ENCODE results near the gene PLP2. TPM values are rescaled to one million over a fixed set of nuclear protein-coding genes. Genes with fewer than 3 reads are reported as not detected.

The PLP2 gene
- total RNA-seq, 6 experiments from 2014 or later = 163 to 214 (median 178) TPM

- Mint-ChIP-seq H3K27ac (no peak overlapping the region), H3K36me3 (ENCODE audit: low read depth) (no peaks in the 10 kb centered on the region)
- no peak for DNase-seq
Observed at GRCh38 chrX:49210406-49210805, 38.7 kb downstream of the PLP2 start.

DNA sequence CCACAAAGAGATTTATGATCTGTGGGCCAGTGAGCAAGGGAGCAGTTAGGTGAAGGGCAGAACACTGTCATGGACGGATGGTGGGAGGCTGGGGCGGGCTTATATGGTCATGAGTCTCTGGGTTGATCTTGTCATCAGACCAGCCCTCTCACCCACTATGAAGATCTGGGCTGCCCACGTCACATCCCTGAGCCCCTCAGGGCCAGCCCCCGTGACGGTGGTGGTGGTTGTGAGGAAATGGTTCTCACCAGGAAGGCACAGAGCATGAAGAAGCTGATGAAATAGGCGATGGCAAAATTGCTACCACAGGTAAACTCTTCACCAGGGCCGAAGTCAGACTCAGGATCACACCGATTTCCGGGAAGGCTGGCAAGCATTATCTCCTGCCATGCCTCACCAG is 39.4 kb downstream of the PLP2 start:
- Mint-ChIP-seq H3K27me3 (ENCODE audit: insufficient read depth) (peaks cover 17% of the 10 kb centered on the region), H3K27ac (no peak overlapping the region), H3K36me3 (ENCODE audit: low read depth) (no peaks in the 10 kb centered on the region), H3K4me3 (no peak overlapping the region), H3K9me3 (no peaks in the 10 kb centered on the region), H3K4me1 (ENCODE audit: low read depth) (no peaks in the 10 kb centered on the region)
- no peak for TF ChIP-seq CTCF (IDR thresholded peaks at IDR 0.05)
- no peak for DNase-seq

More at GRCh38 chrX:49210406-49210805, 38.7 kb downstream of the PLP2 start:
- no peaks in the 10 kb centered on the region for H3K9me3 Mint-ChIP-seq
- no peak overlapping the region for H3K4me3 Mint-ChIP-seq
- peaks cover 14% of the 10 kb centered on the region for H3K27me3 Mint-ChIP-seq (ENCODE audit: insufficient read depth)
- TF ChIP-seq CTCF (IDR thresholded peaks at IDR 0.05) = no peak
- no peaks in the 10 kb centered on the region for H3K4me1 Mint-ChIP-seq (ENCODE audit: low read depth)

DNA sequence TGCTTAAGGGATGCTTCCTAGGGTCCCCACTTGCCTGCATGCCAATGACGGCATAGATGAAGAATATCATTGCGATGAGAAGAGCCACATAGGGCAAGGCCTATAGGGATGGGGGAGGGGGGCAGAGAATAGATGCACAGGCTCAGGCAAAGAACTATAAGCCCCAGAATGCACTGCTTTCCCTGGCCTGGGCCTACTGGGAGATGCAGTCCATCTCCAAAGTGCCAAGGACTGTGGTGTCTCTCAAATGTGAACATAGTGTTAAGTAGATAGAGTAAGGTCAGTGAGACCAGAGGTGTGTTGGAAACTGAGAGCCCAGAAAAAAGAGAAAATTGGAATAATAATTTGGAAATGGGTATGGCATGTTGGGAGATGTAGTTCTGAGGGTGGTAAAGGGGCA is 40.5 kb downstream of the PLP2 start:
- H3K4me1 Mint-ChIP-seq (ENCODE audit: low read depth) = no peaks in the 10 kb centered on the region

GRCh38 chrX:49212861-49213260 is 41.2 kb downstream of the PLP2 start:
- no peak overlapping the region for H3K4me3 Mint-ChIP-seq
- H3K27me3 Mint-ChIP-seq (ENCODE audit: insufficient read depth) = peaks cover 17% of the 10 kb centered on the region
- H3K36me3 Mint-ChIP-seq (ENCODE audit: low read depth) = no peaks in the 10 kb centered on the region
- TF ChIP-seq CTCF (IDR thresholded peaks at IDR 0.05) = no peak
- no peak overlapping the region for H3K27ac Mint-ChIP-seq
- no peak for DNase-seq
- no peaks in the 10 kb centered on the region for H3K9me3 Mint-ChIP-seq
- no peaks in the 10 kb centered on the region for H3K4me1 Mint-ChIP-seq (ENCODE audit: low read depth)

More for the DNA sequence above, 40.5 kb downstream of the PLP2 start:
- peaks cover 17% of the 10 kb centered on the region for H3K27me3 Mint-ChIP-seq (ENCODE audit: insufficient read depth)
- H3K9me3 Mint-ChIP-seq = no peaks in the 10 kb centered on the region
- H3K36me3 Mint-ChIP-seq (ENCODE audit: low read depth) = no peaks in the 10 kb centered on the region
- H3K27ac Mint-ChIP-seq = no peak overlapping the region
- no peak for TF ChIP-seq CTCF (IDR thresholded peaks at IDR 0.05)
- DNase-seq = no peak
- H3K4me3 Mint-ChIP-seq = no peak overlapping the region

DNA sequence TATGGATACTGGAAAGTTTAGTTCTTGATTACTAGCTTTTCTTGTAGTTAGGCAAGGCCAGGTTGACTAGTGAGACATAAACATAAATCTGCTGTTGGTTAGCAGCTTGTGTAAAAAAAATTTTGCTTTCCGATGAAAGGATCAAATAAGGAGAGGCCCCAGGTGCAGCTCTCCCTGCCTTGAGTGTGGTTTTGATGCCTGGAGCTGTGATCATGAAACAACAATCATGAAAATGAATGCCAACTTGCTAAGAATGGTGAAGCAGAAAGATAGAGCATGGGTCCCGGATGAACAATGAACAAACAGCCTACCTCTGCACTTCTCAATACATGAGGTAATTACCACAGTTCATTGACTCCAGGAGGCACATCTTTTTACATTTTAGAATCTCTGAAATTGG is 42.7 kb downstream of the PLP2 start:
- Mint-ChIP-seq H3K36me3 (ENCODE audit: low read depth) (no peaks in the 10 kb centered on the region), H3K4me1 (ENCODE audit: low read depth) (no peaks in the 10 kb centered on the region), H3K27ac (no peak overlapping the region), H3K4me3 (no peak overlapping the region), H3K27me3 (ENCODE audit: insufficient read depth) (peaks cover 18% of the 10 kb centered on the region), H3K9me3 (no peaks in the 10 kb centered on the region)
- DNase-seq = no peak
- TF ChIP-seq CTCF (IDR thresholded peaks at IDR 0.05) = no peak

GRCh38 chrX:49214996-49215526 is 43.4 kb downstream of the PLP2 start:
- H3K4me1 Mint-ChIP-seq (ENCODE audit: low read depth) = no peaks in the 10 kb centered on the region
- no peak for TF ChIP-seq CTCF (IDR thresholded peaks at IDR 0.05)
- H3K27ac Mint-ChIP-seq = no peak overlapping the region
- H3K27me3 Mint-ChIP-seq (ENCODE audit: insufficient read depth) = peaks cover 18% of the 10 kb centered on the region
- no peak for DNase-seq
- H3K4me3 Mint-ChIP-seq = no peak overlapping the region
- no peaks in the 10 kb centered on the region for H3K36me3 Mint-ChIP-seq (ENCODE audit: low read depth)
- H3K9me3 Mint-ChIP-seq = no peaks in the 10 kb centered on the region

All from HFFc6 (cell line).